GM23248 (cell line): ENCODE results near the gene CCL25. TPM values are rescaled to one million over a fixed set of nuclear protein-coding genes. Genes with fewer than 3 reads are reported as not detected.

Experiments
- DNase-seq: peaks from one replicate; pipeline ENCODE4 v3.0.0-alpha.2; 2015
- H2AFZ ChIP-seq: fragments of 200-600 bp; sonication (generic); 2 replicates; pipeline ENCODE4 v1.6.1; 2016; ENCODE audit warnings: antibody characterized with exemption
- H3F3A ChIP-seq: fragments of 200-600 bp; sonication (generic); 2 replicates; pipeline ENCODE4 v1.6.1; 2016; ENCODE audit warnings: mild to moderate bottlenecking, antibody characterized with exemption, mixed run types; ENCODE audit not compliant: insufficient read depth
- H3K27ac ChIP-seq: fragments of 200-600 bp; sonication (generic); 2 replicates; pipeline ENCODE4 v1.5.1; 2016; ENCODE audit warnings: mild to moderate bottlenecking
- H3K27me3 ChIP-seq: fragments of 200-600 bp; sonication (generic); replicated peaks from 2 replicates; pipeline ENCODE4 v1.6.1; 2016; ENCODE audit warnings: mild to moderate bottlenecking; ENCODE audit not compliant: insufficient read depth
- H3K36me3 ChIP-seq: fragments of 200-600 bp; sonication (generic); 2 replicates; pipeline ENCODE4 v1.6.1; 2016; ENCODE audit warnings: low read depth, mild to moderate bottlenecking
- H3K4me1 ChIP-seq: fragments of 200-600 bp; sonication (generic); 2 replicates; pipeline ENCODE4 v1.6.1; 2016; ENCODE audit warnings: mild to moderate bottlenecking; ENCODE audit not compliant: insufficient read depth
- H3K4me2 ChIP-seq: fragments of 200-600 bp; sonication (generic); one replicate; pipeline ENCODE4 v1.6.1; 2016; ENCODE audit warnings: mild to moderate bottlenecking; ENCODE audit not compliant: unreplicated experiment
- H3K4me3 ChIP-seq: fragments of 200-600 bp; sonication (generic); 2 replicates; pipeline ENCODE4 v1.5.1; 2016; ENCODE audit warnings: mild to moderate bottlenecking
- H3K79me2 ChIP-seq: fragments of 200-600 bp; sonication (generic); 2 replicates; pipeline ENCODE4 v1.6.1; 2016; ENCODE audit warnings: mild to moderate bottlenecking; ENCODE audit not compliant: insufficient read depth
- H3K9ac ChIP-seq: fragments of 200-600 bp; sonication (generic); 2 replicates; pipeline ENCODE4 v1.6.1; 2016; ENCODE audit warnings: mild to moderate bottlenecking
- H3K9me2 ChIP-seq: fragments of 200-600 bp; sonication (generic); 2 replicates; pipeline ENCODE4 v1.6.1; 2016; ENCODE audit warnings: mixed run types, mild to moderate bottlenecking, moderate library complexity; ENCODE audit not compliant: insufficient read depth
- H3K9me3 ChIP-seq: fragments of 200-600 bp; sonication (generic); one replicate; pipeline ENCODE4 v1.6.1; 2017; ENCODE audit warnings: low read depth
- H4K20me1 ChIP-seq: fragments of 200-600 bp; sonication (generic); 2 replicates; pipeline ENCODE4 v1.6.0; 2016; ENCODE audit not compliant: insufficient read depth
- EZH2 ChIP-seq: fragments of 200-600 bp; sonication (generic); IDR thresholded peaks from 2 replicates; pipeline ENCODE4 v1.6.1; 2018; ENCODE audit warnings: antibody characterized with exemption, mild to moderate bottlenecking; ENCODE audit not compliant: insufficient read depth, poor library complexity, severe bottlenecking
- EZH2phosphoT487 ChIP-seq: fragments of 200-600 bp; sonication (generic); IDR thresholded peaks from 2 replicates; pipeline ENCODE4 v1.6.1; 2018; ENCODE audit warnings: antibody characterized with exemption, moderate library complexity, mild to moderate bottlenecking, low read depth; ENCODE audit not compliant: insufficient read depth
- WGBS, 2 experiments: methylation state at CpG; one replicate each; pipeline ENCODE4 v1.1.6; 2015 to 2017; ENCODE audit warnings: low lambda C conversion rate in 2 of 2, low coverage in 1 of 2; ENCODE audit errors: missing lambda C conversion rate in 2 of 2; 5-methylcytosine and 5-hydroxymethylcytosine counted together
- in situ Hi-C: fragments of 300-500 bp; cut with MboI; formaldehyde crosslinking; loops from 2 replicates; pipeline ENCODE4 v1.15.0; 2020
- polyA plus RNA-seq: library from polyadenylated mRNA; unstranded; fragments of >200 nt; fragmentation: Nextera tagmentation; extraction: Ambion mirVana; gene quantifications from 2 replicates; pipeline ENCODE4 v1.2.1, GENCODE V29; 2016
- total RNA-seq: library from RNA; depleted of rRNA; stranded (reverse); fragments of >200 nt; shearing (Covaris generic); gene quantifications from 2 replicates; pipeline ENCODE4 v1.2.3, GENCODE V29; 2014

Gene CCL25
- total and polyA plus RNA-seq, 2 experiments from 2014 or later = not detected

GRCh38 chr19:8034178-8034525, 18.4 kb upstream of the CCL25 start:
- TF ChIP-seq EZH2phosphoT487 (no peak), EZH2 (no peak)
- in situ Hi-C loops = no loop called here
- no peak for DNase-seq
- H3K9me2 ChIP-seq = no peaks in the 10 kb centered on the region
- H3K79me2 ChIP-seq = no peaks in the 10 kb centered on the region
- no peaks in the 10 kb centered on the region for H3K36me3 ChIP-seq
- 23 to 24% methylated on average over 6 of the region's 6 CpGs for WGBS, 2 experiments
- no peak overlapping the region for H3K27ac ChIP-seq
- H3K4me3 ChIP-seq = no peak overlapping the region
- H3K9me3 ChIP-seq = no peaks in the 10 kb centered on the region
- no peaks in the 10 kb centered on the region for H3F3A ChIP-seq
- H3K4me1 ChIP-seq = 0 out of 2 replicates have a peak, but pooled peaks cover 2% of the 10 kb centered on the region
- H2AFZ ChIP-seq = no peak overlapping the region
- no peaks in the 10 kb centered on the region; the same call in 1 of the 2 replicates for H3K27me3 ChIP-seq
- H4K20me1 ChIP-seq = no peaks in the 10 kb centered on the region
- H3K9ac ChIP-seq = no peak overlapping the region
- no peak overlapping the region for H3K4me2 ChIP-seq

DNA sequence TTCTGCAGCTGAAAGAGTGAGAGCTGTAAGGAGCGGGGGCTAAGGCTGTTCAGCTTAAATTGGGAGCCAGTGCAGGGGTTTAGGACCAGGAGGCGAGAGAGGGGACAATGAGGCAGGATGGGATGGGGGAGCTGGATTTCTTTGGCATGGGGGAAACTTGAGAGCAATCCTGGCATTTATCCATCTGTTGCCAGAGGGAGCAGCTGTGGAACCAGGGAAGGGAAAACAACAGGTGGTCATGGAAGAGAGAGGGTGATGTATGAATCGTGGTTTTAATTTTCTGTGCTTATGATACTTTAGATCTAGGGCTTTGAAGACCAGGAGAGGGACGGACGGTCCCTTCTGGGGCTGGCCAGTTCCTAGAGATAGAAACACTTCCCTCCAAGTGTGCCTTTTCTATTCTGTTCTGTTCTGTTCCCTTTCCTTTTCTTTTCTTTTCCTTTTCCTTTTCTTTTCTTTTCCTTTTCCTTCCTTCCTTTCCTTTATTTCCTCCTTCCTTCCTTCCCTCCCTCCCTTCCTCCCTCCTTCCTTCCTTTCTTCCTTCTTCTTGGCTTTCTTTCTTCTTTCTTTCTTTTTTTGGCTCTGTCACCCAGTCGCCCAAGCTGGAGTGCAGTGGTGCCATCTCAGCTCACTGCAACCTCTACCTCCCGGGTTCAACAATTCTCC, 16.0 kb upstream of the CCL25 start:
- DNase-seq = no peak
- no peak overlapping the region for H3K9ac ChIP-seq
- no peaks in the 10 kb centered on the region for H4K20me1 ChIP-seq
- no peaks in the 10 kb centered on the region for H3F3A ChIP-seq
- in situ Hi-C loops = no loop called here
- H3K4me3 ChIP-seq = no peak overlapping the region
- WGBS, 2 experiments = 33 to 39% methylated on average over 7 of the region's 7 CpGs
- no peaks in the 10 kb centered on the region for H3K4me1 ChIP-seq
- H3K4me2 ChIP-seq = no peak overlapping the region
- no peak overlapping the region for H2AFZ ChIP-seq
- no peaks in the 10 kb centered on the region for H3K79me2 ChIP-seq
- H3K9me3 ChIP-seq = no peaks in the 10 kb centered on the region
- H3K27me3 ChIP-seq = no peaks in the 10 kb centered on the region; the same call in 1 of the 2 replicates
- TF ChIP-seq EZH2phosphoT487 (no peak), EZH2 (no peak)
- H3K27ac ChIP-seq = no peak overlapping the region
- no peaks in the 10 kb centered on the region for H3K9me2 ChIP-seq
- no peaks in the 10 kb centered on the region for H3K36me3 ChIP-seq

- no peak overlapping the region for H3K27ac ChIP-seq
- no peaks in the 10 kb centered on the region; the same call in 1 of the 2 replicates for H3K27me3 ChIP-seq
- TF ChIP-seq EZH2phosphoT487 (no peak), EZH2 (no peak)
- H3K9ac ChIP-seq = no peak overlapping the region
- no peaks in the 10 kb centered on the region for H3F3A ChIP-seq
- H3K79me2 ChIP-seq = no peaks in the 10 kb centered on the region
- H3K9me3 ChIP-seq = no peaks in the 10 kb centered on the region
- no peak overlapping the region for H3K4me2 ChIP-seq
- no peaks in the 10 kb centered on the region for H3K36me3 ChIP-seq
- no peak overlapping the region for H2AFZ ChIP-seq
- 39 to 53% methylated on average over 6 of the region's 6 CpGs for WGBS, 2 experiments
- no peak for DNase-seq
- no peaks in the 10 kb centered on the region for H4K20me1 ChIP-seq
- in situ Hi-C loops = no loop called here
- H3K4me1 ChIP-seq = no peaks in the 10 kb centered on the region
- H3K9me2 ChIP-seq = no peaks in the 10 kb centered on the region
- H3K4me3 ChIP-seq = no peak overlapping the region
Observed at GRCh38 chr19:8038815-8039214, 13.7 kb upstream of the CCL25 start.

GRCh38 chr19:8039231-8039630, 13.3 kb upstream of the CCL25 start:
- TF ChIP-seq EZH2 (no peak), EZH2phosphoT487 (no peak)
- Histone ChIP-seq H3K36me3 (no peaks in the 10 kb centered on the region), H3F3A (no peaks in the 10 kb centered on the region), H3K27ac (no peak overlapping the region), H3K79me2 (no peaks in the 10 kb centered on the region), H4K20me1 (no peaks in the 10 kb centered on the region), H3K9ac (no peak overlapping the region), H3K9me3 (no peaks in the 10 kb centered on the region), H3K9me2 (no peaks in the 10 kb centered on the region), H3K4me2 (no peak overlapping the region), H3K4me3 (no peak overlapping the region), H2AFZ (no peak overlapping the region), H3K4me1 (no peaks in the 10 kb centered on the region), H3K27me3 (no peaks in the 10 kb centered on the region; the same call in 1 of the 2 replicates)
- in situ Hi-C loops = no loop called here
- 81 to 82% methylated on average over 3 of the region's 3 CpGs for WGBS, 2 experiments
- no peak for DNase-seq
